KG1 (cell line): Measurements from ENCODE around the gene TIMM44.

Experiments used
- DNase-seq: peaks from one replicate; lab custom pipeline; 2025; lab: John Stamatoyannopoulos, UW

TIMM44 gene, protein sequence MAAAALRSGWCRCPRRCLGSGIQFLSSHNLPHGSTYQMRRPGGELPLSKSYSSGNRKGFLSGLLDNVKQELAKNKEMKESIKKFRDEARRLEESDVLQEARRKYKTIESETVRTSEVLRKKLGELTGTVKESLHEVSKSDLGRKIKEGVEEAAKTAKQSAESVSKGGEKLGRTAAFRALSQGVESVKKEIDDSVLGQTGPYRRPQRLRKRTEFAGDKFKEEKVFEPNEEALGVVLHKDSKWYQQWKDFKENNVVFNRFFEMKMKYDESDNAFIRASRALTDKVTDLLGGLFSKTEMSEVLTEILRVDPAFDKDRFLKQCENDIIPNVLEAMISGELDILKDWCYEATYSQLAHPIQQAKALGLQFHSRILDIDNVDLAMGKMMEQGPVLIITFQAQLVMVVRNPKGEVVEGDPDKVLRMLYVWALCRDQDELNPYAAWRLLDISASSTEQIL

DNA sequence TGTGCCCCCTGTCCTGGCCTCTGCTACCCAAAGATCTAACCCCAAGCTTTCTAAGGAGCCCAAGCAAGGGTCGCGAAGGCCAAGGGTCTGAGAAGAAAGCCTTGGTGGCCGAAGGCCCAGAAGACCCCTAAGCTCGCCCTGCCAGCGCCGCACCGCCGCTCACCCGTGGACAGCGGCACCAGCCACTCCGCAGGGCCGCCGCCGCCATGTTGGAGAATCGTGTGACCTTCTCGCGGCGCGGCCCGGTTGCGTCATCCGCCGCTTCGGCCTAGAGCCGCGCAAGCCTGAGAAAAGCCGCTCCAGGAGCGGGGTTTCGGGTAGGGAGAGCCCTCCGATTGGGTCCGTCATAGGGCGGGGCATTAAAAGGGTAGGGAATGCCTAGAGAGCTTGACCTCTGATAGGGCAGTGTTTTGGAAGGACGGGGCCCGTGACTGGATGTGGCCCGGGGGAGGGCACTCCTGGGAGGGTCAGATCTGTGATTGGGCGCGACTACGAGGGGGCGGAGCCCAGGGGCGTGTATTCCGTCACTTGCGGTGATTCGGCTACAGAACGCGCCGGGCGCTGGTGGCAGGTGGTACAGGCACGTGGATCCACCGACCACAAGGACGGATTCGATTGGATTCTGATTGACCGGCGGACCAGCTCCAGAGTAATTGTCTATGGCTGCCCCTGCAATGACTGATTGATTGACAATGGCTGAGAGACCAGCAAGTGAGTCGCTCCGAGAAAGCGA lies at the start of gene TIMM44:
TSS of gene TIMM44 (minus strand) at position 223 of the 733 bp plus-strand sequence. CDS start at position 208, 15 bp downstream.
- peak; percentile 97 for DNase-seq

DNA sequence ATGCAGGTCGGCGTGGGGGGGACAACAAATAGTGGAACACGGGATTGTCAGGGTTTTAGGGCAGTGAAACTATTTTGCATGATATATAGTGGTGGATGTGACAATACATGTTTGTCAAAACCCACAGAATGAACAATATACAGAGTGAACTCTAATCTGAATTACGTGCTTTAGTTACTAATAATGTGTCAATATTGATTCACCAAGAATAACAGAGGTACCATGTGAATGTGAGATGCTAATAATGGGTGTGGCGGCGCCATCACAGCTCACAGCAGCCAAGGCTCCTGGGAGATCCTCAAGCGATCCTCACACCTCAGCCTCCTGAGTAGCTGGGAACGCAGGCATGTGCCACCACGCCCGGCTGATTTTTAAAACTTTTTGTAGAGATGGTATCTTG lies 49.1 kb upstream of the TIMM44 start:
- DNase-seq: no peak

DNA sequence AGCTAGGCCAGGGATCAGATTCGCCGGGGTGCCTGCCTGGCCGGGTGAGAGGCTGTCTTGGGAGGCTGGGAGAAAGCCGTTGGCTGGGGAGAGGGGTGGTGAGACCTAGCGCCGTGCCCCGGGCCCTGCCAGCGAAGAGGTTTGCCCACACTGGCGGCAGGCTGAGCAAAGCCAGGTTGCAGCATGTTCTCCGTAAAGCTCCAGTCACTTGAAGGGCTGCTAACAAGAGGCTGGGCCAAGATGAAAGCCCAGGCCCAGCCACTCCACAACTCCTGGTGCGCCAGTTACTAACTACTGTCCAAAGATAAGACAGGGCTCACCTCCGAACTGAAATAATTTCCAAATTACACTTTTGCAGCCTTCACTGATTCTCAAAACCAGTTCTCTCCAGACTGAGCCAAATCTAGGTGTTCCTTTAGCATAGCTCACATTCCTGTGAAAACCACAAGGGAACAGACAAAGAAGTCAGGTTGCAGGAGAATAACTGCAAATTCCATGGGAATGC lies 45.7 kb upstream of the TIMM44 start:
- DNase-seq: no peak

DNA sequence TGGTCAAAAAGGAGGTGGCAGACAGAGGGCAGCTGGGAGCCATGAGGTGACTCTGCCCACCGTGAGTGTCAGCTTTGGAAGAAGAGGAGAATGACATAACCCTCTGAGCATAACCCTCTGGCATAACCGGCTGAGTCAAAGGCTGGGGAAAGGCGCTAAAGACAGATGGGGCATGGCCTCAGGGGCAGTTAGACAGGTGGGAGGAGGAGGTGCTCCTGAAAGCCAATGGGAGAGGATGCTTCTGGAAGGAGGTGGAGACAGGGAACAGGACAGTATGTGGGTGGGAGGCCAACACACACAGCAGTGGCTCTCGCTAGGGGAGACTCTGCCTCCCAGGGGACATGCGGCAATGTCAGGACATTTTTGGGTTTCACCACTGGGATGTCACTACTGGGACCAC lies 44.8 kb upstream of the TIMM44 start:
- DNase-seq: no peak

DNA sequence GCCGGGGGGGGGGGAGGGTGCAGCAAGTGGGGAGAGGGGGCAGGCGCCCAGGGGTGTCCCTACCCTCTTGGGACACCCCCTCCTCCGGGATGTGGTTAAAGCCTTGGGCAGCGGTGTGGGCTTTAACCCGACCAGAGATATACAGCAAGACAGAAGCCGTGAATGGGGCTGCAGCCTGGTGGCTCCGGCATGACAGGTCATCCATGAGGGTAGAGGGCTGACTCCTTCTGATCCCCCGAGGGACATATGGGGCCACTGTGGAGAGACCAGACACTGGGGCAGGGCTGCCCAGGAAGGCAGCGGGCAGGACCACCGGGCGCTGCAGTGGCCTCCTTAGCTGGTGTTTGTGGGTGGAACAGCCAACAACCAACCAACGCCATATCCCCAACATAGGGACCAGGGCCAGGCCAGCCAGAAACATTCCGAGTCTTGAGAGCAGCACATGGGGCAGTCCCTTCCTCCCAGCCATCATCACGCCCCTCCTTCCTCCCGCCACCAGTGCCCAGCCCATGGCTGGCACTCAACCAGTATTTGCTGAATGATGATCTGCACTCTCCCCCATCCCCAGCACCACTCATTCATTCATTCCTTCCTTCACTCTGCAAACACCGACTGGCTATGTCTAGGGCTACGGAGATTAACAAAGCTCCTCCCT lies 43.8 kb upstream of the TIMM44 start:
- no peak for DNase-seq

DNA sequence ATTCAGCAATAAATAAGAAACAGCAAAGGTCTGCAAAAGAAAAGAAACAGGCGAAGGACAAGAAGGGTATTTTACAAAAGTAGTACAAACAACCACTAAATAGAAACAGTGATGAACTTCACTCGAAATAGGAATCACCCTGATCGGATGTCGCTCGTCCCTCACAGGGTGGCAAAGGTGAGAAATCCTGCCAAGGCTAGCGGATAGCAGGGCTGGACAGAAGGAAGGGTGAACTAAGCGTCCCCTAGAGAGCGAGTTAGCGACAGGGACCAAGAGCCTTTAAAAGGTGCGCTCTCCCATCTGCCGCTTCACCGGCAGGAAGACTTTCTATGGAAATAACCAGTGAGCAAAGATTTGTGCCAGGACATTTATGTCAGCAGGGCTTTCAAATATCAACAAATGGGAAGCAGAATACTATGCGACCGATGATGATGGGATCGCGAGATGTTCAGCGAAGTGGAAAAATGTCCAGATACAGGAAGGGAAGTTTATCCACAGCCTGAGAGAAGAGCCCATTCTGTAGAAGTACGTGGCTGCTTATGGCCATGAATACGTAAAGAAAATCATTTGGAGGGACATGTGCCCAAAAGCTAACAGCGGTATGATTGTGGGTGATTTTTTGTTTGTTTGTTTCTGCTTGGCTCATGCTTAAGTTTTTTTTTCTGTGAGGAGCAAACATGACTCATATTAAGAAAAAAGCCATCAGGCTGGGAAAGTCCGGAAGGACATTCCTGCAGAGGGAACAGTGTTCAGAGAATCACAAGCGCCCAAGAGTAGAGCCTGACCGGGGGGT lies 43.1 kb upstream of the TIMM44 start:
- DNase-seq: no peak

DNA sequence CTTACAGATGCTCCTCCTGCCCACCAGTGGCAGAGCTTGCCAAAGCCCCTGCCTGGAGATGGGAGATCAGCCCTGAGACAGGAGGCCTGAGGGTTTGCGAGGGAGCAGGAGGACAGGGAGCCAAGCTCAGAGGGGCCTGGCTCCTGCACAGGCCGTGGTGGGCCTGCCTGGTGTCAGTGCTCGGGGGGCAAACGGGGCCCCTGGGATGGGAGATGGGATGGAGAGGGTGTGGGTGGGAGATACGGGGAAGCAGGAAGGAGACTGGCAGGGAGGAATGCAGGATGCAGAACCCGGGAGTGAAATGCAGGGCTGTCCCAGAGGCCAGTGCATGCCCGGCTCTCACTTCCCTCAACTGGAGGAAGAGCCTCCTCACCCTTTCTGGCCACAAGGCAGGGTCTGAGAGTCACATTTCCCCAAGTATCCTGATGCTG lies 42.0 kb upstream of the TIMM44 start:
- DNase-seq: no peak

DNA sequence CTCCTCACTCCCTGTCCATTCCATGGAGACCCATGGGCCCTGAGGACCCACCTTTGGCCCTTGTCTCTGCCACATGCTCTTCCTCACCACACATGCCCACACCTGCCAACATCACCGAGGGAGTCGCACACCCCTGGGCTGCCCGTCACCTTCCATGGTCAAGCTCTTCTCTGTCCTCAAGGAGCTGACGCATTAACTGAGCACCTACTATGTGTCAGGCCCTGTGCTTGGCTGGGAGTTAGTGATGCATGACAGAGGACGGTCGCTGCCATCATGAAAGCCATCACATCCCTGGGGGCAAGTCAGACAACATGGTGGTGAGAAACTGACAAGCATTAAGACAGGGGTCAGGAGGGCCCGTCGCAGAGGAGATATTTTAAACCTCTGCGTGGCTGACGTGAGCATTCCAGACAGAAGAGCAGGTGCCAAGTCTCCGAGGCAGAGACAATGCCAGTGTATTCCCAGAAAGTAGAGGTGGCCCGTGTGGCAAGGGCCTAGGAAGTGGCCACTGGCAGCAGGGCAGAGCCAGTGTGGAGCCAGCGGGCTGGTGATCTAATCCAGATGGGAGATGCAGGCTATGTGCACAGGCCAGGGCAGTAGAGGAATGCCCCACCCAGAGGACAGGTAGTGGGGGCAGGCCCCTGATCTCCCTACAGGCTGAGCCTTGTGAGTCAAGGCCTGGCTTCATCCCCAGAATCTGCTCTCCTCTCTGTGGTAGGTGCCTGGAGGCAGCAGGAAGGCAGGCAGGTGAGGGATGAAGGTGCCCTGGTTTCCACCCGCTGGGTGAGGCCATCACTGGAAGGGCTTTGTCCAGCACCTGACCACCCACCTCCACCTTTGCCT lies 40.8 kb upstream of the TIMM44 start:
- DNase-seq: no peak

DNA sequence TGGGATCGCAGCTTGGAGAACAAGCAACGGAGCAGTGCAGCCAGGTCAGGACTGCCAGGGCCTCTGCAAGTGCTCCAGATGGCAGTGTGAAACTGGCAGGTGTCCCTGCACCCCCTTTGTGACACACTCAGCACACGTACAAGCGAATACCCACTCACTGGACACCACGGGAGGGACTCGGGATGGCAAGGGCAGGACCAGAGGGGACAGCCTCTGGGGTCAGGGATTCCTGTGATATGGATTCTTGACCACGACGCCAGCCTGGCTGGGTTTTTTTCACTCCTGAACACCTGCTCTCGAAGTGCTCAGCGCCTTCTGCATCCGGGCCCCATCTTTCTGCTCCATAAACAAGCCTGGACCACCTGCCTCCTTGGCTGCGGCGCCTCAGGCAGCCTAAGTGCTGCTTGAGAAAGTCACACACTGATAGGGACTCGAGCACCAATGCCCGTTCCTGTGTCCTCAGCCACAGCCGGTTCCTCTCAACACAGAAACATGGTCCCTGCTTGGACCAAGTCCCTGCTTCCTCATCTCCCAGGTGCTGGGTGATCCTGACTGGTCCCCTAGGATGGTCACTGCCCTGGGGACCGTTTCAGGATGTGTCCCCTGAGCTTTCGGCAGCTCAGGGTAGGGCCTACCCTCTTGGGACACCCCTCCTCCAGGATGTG lies 40.0 kb upstream of the TIMM44 start:
- DNase-seq: no peak

DNA sequence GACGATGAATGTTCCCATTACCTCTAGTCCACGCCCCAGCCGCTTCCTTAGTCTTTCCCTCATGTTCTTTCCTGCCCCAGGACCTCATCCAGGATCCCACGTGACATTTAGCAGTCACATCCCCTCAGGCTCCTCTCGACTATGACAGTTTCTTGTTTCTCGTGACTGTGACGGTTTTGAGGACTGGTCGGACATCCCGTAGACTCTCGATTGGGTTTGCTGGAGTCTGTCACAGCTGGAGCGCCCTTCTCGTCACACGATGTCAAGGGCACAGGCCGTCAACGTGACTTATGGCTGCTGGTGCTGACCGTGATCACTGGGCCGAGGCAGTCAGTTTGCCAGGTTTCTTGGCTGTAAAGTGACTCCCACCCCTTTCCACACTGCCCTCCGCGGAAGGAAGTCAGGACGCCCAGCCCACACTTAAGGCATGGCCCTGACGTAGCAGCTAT lies 39.2 kb upstream of the TIMM44 start:
- DNase-seq: no peak

DNA sequence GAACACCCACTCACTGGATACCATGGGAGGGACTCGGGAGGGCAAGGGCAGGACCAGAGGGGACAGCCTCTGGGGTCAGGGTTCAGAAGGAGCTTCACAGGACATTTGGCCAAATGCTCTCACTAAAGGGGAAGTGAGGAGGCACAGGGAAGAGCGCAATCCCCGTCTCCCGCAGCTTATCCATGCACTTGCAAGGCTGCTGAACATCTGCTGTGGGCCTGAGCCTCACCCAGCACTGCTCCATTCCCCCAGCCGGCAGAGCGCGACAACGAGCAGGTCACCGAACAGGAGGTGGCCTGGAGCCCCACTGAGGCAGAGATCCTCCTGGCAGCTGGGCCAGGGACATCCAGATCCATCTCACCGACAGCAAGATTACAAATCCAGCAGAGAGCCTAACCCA lies 38.6 kb upstream of the TIMM44 start:
- no peak for DNase-seq

DNA sequence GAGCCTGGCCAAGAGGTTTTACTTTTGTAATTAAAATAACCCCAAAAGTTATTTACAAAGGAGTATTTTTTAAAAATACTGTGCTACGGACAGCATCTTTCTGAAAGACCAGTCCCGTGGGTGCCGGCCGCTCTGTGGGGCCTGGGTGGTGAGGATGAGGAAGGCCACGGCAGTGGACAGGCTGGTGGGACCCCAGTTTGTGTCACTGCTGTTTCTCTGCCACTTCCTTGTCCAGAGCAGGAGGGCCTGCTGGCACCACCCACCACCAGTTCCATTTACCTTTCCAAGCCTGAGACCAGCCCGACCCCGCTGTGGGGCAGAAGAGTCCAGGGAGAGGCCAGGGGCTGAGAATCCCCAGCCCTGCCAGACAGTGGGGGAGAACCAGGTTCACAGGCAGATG lies 38.2 kb upstream of the TIMM44 start:
- DNase-seq: no peak

DNA sequence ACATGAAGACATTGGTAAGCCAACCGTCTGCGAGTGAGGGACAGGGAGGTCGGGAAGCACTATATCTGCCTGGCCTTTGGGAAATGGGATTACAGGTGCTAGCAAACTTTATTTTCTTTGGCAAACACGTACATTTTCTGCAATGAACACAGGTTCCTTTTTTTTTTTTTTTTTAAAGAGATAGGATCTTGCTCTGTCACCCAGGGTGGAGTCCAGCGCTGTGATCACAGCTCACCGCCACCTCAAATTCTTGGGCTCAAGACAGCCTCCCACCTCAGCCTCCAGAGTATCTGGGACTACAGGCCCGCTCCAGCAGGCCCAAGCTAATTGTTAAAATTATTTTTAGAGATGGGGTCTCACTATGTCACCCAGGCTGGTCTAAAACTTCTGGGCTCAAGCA lies 37.7 kb upstream of the TIMM44 start:
- DNase-seq: no peak

DNA sequence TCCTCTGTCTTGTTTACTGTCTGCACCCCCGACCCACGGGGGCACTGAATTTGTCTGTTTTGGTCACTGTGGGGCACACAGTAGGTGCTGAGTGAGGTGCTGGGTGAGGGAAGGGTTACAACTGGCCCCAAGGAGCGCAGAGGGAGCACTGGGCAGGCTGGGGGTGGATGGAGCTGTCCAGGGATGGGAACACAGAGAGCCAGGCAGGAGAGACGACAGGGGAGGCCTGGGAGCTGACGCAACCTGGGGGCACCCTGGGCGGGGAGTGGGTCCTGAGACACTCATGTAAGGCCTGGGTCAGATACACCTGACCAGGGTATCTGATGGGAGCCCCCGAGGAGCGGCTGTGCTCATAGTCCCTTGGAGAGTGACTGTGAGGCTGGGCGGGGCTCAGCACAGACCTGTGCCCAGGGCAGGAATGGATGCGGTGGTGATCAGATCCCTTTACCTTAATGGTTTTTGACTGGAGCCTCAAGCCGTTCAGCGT lies 37.2 kb upstream of the TIMM44 start:
- no peak for DNase-seq

DNA sequence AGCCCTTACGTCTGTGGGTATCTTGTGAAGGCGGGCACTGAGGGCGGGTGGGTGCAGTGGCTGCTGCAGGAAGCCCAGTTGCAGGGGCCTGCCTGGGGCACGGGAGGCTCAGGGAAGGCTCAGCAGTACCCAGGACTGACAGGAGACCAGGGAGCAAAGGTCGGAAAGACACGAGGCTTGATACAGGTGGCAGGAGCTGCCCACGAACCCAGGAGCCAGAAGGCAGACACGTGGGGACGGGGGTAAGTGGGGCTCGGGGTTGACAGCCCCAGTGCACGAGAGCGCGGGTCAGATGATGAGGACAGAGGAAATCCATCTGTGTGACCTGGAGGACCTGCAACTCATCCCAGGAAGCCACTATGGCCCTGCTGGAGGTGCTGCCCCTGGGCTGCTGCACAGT lies 36.7 kb upstream of the TIMM44 start:
- no peak for DNase-seq

DNA sequence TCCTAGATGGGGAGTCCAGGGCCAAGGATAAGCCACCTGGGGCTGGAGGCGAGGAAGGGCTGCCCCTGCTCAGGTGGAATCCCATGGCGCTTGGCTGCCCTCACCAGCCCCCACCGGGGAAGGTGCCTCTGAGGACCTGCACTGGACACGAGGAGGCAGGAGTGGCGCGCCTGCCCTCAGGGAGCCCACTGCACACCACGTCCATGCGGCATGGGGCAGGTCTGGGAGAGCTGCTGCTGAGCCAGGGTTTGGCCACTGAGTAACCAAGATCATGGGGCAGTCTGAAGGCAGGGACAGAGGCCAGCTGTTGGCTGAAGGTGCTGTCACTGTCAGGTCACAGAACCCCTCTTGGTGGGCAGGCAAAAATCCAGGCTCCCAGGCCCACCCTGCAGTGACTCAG lies 36.1 kb upstream of the TIMM44 start:
- DNase-seq: no peak

DNA sequence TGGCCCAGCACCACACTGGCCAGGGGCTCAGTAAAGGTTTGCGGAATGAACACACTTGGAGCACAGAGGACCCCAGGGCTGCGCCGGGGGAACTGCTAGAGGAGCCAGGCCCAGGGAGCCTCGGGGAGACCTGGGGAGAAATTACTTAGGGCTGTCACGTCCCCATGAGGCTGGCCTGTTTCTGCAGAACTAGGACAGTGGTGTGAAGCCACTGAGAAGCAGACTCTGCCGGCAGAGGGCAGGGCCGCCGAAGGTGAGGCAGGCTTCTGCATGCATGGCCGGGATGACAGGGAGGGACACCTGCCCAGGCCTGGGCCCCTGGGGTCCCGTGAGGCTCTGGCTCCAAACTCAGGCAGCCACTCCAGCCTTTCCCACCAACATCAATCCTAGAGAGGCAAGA lies 35.5 kb upstream of the TIMM44 start:
- DNase-seq: no peak

DNA sequence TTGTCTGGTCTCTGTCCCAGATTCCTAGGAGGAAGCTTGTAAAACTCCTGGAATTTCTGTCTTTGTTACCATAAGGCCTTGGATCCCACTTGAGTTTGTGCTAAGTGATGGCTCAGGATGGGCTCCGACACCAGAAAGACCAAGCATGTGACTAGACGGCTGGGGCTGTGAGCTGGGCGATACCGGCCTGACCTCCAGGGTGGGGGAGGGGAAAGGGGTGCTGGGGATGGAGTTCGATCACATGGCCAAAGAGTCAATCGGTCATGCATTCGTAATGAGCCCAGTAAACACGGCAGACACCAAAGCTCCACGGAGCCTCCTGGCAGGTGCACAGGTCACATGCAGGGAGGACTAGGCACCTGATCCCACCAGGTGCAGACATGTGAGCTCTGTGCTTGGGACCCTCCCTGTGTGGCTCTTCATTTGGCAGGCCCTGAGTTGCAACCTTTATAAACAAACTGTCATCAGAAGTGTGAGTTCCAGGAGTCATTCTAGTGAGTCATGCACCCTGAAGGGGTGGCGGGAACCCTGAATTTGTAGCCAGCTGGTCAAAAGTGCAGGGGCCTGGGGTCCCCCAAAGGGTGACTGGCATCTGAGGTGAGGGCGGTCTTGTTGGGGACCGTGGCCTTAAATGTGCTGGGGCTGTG lies 34.8 kb upstream of the TIMM44 start:
- DNase-seq: no peak

DNA sequence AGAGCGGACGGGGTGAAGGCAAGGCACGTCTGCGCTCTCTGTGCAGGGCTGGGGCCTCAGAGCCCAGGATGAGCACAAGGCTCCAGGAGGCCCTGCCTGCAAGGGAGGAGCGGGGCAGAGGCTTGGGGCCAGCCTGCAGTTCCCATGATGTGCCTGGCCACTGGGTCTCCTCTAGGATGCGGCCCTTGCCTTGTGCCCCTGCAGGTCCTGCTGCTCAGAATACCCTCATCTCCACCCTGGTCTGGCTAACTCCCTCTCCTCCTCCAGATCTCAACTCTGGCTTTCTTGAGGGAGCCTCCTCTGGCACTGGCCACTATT lies 34.2 kb upstream of the TIMM44 start:
- DNase-seq: no peak
